Transverse colon (tissue), 3 donors: ENCODE data around the gene PAFAH1B2.

Source experiments
- EP300 ChIP-seq: sonication (generic); formaldehyde crosslinking; IDR thresholded peaks from one replicate; pipeline ENCODE4 v1.6.1; 2017; ENCODE audit warnings: antibody characterized with exemption, low read depth
- POLR2AphosphoS5 ChIP-seq, 3 donors: sonication (generic); formaldehyde crosslinking; IDR thresholded peaks; one replicate each; pipeline ENCODE4 v1.6.1; 2016; ENCODE audit warnings: antibody characterized with exemption in 3 of 3

DNA sequence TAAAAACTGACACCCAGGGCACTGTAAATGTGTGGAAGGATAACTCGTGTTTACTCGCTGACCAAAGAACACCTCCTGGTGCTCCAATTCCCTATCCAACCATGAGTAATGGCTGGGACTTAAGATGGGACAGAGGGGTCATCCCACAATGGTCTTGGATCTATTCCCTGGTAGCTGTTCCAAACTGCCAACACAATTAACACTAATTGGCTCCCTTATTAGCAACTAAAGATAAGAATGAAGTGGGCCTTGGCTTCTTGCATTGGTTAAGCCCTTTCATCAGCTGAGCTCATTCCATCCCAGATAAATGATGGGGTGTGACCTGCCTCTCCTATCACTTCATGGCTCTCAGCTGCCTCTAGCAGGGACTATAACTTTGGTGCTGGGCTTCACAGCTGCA, 44.4 kb upstream of the PAFAH1B2 start:
- TF ChIP-seq EP300 = no peak
- TF ChIP-seq POLR2AphosphoS5 (IDR thresholded peaks at IDR 0.05) = no peak
